Neural cell (in vitro differentiated cells): ENCODE measurements around the gene BUD23. TPM values are rescaled to one million over a fixed set of nuclear protein-coding genes. Genes with fewer than 3 reads are reported as not detected.

Experiments used
- H2AFZ ChIP-seq: fragments of 200-600, 300-800 bp; sonication (generic), shearing (Covaris generic); 2 replicates; pipeline ENCODE4 v1.6.0; 2014; ENCODE audit warnings: low read depth, mild to moderate bottlenecking, antibody characterized with exemption, low read length, moderate library complexity
- H3F3A ChIP-seq: fragments of 200-600 bp; shearing (Covaris generic); 2 replicates; pipeline ENCODE4 v1.6.1; 2016; ENCODE audit warnings: mild to moderate bottlenecking, moderate library complexity, mixed read lengths, antibody characterized with exemption, low read length; ENCODE audit not compliant: insufficient read depth, poor library complexity, severe bottlenecking
- H3K27ac ChIP-seq: fragments of 200-600, 300-800 bp; sonication (generic), shearing (Covaris generic); 2 replicates; pipeline ENCODE4 v1.5.1; 2014; ENCODE audit warnings: mild to moderate bottlenecking, low read length, moderate library complexity
- H3K27me3 ChIP-seq: fragments of 300-800, 200-600 bp; sonication (generic), shearing (Covaris generic); 2 replicates; pipeline ENCODE4 v1.6.0; 2014; ENCODE audit warnings: mild to moderate bottlenecking, low read depth, low read length, moderate library complexity; ENCODE audit not compliant: insufficient read depth
- H3K36me3 ChIP-seq: fragments of 300-800, 200-600 bp; sonication (generic), shearing (Covaris generic); 2 replicates; pipeline ENCODE4 v1.5.1; 2014; ENCODE audit warnings: mild to moderate bottlenecking, antibody characterized with exemption, low read length, moderate library complexity; ENCODE audit not compliant: insufficient read depth
- H3K4me2 ChIP-seq: fragments of 300-800, 200-600 bp; sonication (generic), shearing (Covaris generic); 2 replicates; pipeline ENCODE4 v1.6.0; 2014; ENCODE audit warnings: mild to moderate bottlenecking, low read length
- H3K4me3 ChIP-seq: fragments of 300-800, 200-600 bp; sonication (generic), shearing (Covaris generic); 2 replicates; pipeline ENCODE4 v1.5.1; 2014; ENCODE audit warnings: mild to moderate bottlenecking, low read length, moderate library complexity
- H3K79me2 ChIP-seq: fragments of 200-600 bp; shearing (Covaris generic); replicated peaks from 2 replicates; pipeline ENCODE4 v1.6.0; 2014; ENCODE audit warnings: mild to moderate bottlenecking, low read length, moderate library complexity; ENCODE audit not compliant: insufficient read depth
- H3K9ac ChIP-seq: fragments of 300-800, 200-600 bp; sonication (generic), shearing (Covaris generic); 2 replicates; pipeline ENCODE4 v1.6.1; 2016; ENCODE audit warnings: mild to moderate bottlenecking, low read length, mixed read lengths
- H3K9me2 ChIP-seq: fragments of 200-600 bp; shearing (Covaris generic); 2 replicates; pipeline ENCODE4 v1.6.1; 2016; ENCODE audit warnings: mild to moderate bottlenecking, low read length, mixed read lengths; ENCODE audit not compliant: insufficient read depth
- H3K9me3 ChIP-seq: fragments of 200-600, 300-800 bp; sonication (generic), shearing (Covaris generic); 2 replicates; pipeline ENCODE4 v1.6.1; 2016; ENCODE audit warnings: mild to moderate bottlenecking, mixed run types, low read length, moderate library complexity, mixed read lengths
- H4K20me1 ChIP-seq: fragments of 200-600 bp; shearing (Covaris generic); 2 replicates; pipeline ENCODE4 v1.6.1; 2016; ENCODE audit warnings: mild to moderate bottlenecking, mixed run types; ENCODE audit not compliant: insufficient read depth
- EP300 ChIP-seq: fragments of 450-650 bp; conservative IDR thresholded peaks from 2 replicates; pipeline ENCODE4 v1.6.1; 2014; ENCODE audit warnings: antibody characterized with exemption, mild to moderate bottlenecking, moderate library complexity; ENCODE audit not compliant: poor library complexity, severe bottlenecking
- EZH2 ChIP-seq: fragments of 200-600, 300-800 bp; shearing (Covaris generic), sonication (generic); IDR thresholded peaks from 2 replicates; pipeline ENCODE4 v1.6.1; 2014; ENCODE audit warnings: antibody characterized with exemption, low read length, borderline replicate concordance, mild to moderate bottlenecking; ENCODE audit not compliant: insufficient read depth, poor library complexity, severe bottlenecking
- MXI1 ChIP-seq: fragments of 450-650 bp; conservative IDR thresholded peaks from 2 replicates; pipeline ENCODE4 v1.6.1; 2014; ENCODE audit warnings: antibody characterized with exemption, mild to moderate bottlenecking; ENCODE audit not compliant: poor library complexity, severe bottlenecking
- POLR2AphosphoS5 ChIP-seq: IDR thresholded peaks from 2 replicates; pipeline ENCODE4 v1.6.1; 2012
- RAD21 ChIP-seq: fragments of 450-650 bp; conservative IDR thresholded peaks from 2 replicates; pipeline ENCODE4 v1.6.1; 2014; ENCODE audit warnings: antibody characterized with exemption, mild to moderate bottlenecking, moderate library complexity
- REST ChIP-seq: IDR thresholded peaks from 2 replicates; pipeline ENCODE4 v1.6.1; 2012; ENCODE audit warnings: borderline replicate concordance
- SMC3 ChIP-seq: fragments of 450-650 bp; conservative IDR thresholded peaks from 2 replicates; pipeline ENCODE4 v1.6.1; 2014; ENCODE audit warnings: antibody characterized with exemption, mild to moderate bottlenecking, moderate library complexity; ENCODE audit not compliant: poor library complexity
- TAF1 ChIP-seq: IDR thresholded peaks from 2 replicates; pipeline ENCODE4 v1.6.1; 2012; ENCODE audit warnings: low read depth
- polyA plus RNA-seq: library from polyadenylated mRNA; depleted of rRNA; stranded (reverse); fragments of >200 nt; gene quantifications from 2 replicates; pipeline ENCODE4 v1.2.3, GENCODE V29; 2014
- TF ChIP-seq, protein P1 (sequence below): fragments of 450-650 bp; IDR thresholded peaks from 2 replicates; pipeline ENCODE4 v1.5.1; 2014; ENCODE audit warnings: antibody characterized with exemption, mild to moderate bottlenecking, moderate library complexity; ENCODE audit not compliant: poor library complexity, severe bottlenecking

The BUD23 gene
- polyA plus RNA-seq, 1 donor from 2014 or later = 82.9 TPM

- H3K4me2 ChIP-seq = no peak overlapping the region
- no peak overlapping the region for H3K9ac ChIP-seq
- no peaks in the 10 kb centered on the region for H3K9me3 ChIP-seq
- no peaks in the 10 kb centered on the region for H3K27me3 ChIP-seq
- H3K36me3 ChIP-seq = no peaks in the 10 kb centered on the region
- no peaks in the 10 kb centered on the region for H4K20me1 ChIP-seq
- H3F3A ChIP-seq = no peaks in the 10 kb centered on the region
- H3K79me2 ChIP-seq = no peaks in the 10 kb centered on the region
- TF ChIP-seq SMC3 (no peak), RAD21 (no peak), POLR2AphosphoS5 (no peak), MXI1 (no peak), EP300 (no peak), EZH2 (no peak), REST (no peak), TAF1 (no peak)
- TF ChIP-seq, protein P1, sequence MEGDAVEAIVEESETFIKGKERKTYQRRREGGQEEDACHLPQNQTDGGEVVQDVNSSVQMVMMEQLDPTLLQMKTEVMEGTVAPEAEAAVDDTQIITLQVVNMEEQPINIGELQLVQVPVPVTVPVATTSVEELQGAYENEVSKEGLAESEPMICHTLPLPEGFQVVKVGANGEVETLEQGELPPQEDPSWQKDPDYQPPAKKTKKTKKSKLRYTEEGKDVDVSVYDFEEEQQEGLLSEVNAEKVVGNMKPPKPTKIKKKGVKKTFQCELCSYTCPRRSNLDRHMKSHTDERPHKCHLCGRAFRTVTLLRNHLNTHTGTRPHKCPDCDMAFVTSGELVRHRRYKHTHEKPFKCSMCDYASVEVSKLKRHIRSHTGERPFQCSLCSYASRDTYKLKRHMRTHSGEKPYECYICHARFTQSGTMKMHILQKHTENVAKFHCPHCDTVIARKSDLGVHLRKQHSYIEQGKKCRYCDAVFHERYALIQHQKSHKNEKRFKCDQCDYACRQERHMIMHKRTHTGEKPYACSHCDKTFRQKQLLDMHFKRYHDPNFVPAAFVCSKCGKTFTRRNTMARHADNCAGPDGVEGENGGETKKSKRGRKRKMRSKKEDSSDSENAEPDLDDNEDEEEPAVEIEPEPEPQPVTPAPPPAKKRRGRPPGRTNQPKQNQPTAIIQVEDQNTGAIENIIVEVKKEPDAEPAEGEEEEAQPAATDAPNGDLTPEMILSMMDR = no peak
- H2AFZ ChIP-seq = no peak overlapping the region
- H3K9me2 ChIP-seq = no peaks in the 10 kb centered on the region
- no peak overlapping the region for H3K4me3 ChIP-seq
- H3K27ac ChIP-seq = no peak overlapping the region
These were observed 52.1 kb downstream of the BUD23 start for GRCh38 chr7:73735528-73735905.

DNA sequence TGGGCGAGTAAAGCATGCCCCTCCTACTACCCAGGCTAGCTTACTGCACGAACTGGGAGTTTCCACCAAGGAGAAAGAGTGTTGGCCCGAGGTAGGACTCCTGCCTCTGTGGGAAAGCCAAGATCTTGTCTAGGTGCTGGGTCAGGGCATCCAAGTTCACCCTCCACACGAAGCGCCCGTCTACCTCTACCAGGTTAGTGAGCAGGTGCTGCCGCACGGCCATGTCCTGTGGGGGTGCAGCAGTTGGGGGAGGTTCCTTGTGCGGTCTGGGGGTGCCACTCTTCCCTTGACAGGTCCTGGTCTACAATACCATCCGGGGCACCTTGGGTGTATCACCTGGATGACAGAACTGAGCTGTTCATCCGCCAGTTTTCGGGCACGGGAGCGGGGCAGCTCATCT is 53.5 kb downstream of the BUD23 start:
- no peaks in the 10 kb centered on the region for H4K20me1 ChIP-seq
- no peaks in the 10 kb centered on the region for H3K9me3 ChIP-seq
- no peak for TF ChIP-seq SMC3
- no peak for TF ChIP-seq POLR2AphosphoS5
- no peak for TF ChIP-seq RAD21
- TF ChIP-seq, protein P1 = no peak
- TF ChIP-seq REST = no peak
- TF ChIP-seq TAF1 = no peak
- no peak for TF ChIP-seq EP300
- no peak for TF ChIP-seq EZH2
- no peak for TF ChIP-seq MXI1
- no peak overlapping the region for H3K4me3 ChIP-seq
- H2AFZ ChIP-seq = no peak overlapping the region
- H3K4me2 ChIP-seq = no peak overlapping the region
- H3F3A ChIP-seq = no peaks in the 10 kb centered on the region
- H3K79me2 ChIP-seq = no peaks in the 10 kb centered on the region
- no peaks in the 10 kb centered on the region for H3K9me2 ChIP-seq
- H3K9ac ChIP-seq = no peak overlapping the region
- no peaks in the 10 kb centered on the region for H3K27me3 ChIP-seq
- H3K27ac ChIP-seq = no peak overlapping the region
- H3K36me3 ChIP-seq = no peaks in the 10 kb centered on the region
